ENCODE results near the gene FNDC3B.

FNDC3B gene

GRCh38 chr3:172326993-172327392, 287.6 kb downstream of the FNDC3B start:
- H3K4me1 Mint-ChIP-seq (ENCODE audit: low read depth): no peaks in the 10 kb centered on the region
- H3K4me3 Mint-ChIP-seq: no peak overlapping the region
- H3K9me3 Mint-ChIP-seq (ENCODE audit: low read depth): no peaks in the 10 kb centered on the region
- H3K27ac Mint-ChIP-seq: no peak overlapping the region
- peaks cover 3% of the 10 kb centered on the region for H3K36me3 Mint-ChIP-seq
- no peaks in the 10 kb centered on the region for H3K27me3 Mint-ChIP-seq

- Mint-ChIP-seq H3K4me1 (ENCODE audit: low read depth) (peaks cover 5% of the 10 kb centered on the region), H3K4me3 (no peak overlapping the region), H3K27me3 (no peaks in the 10 kb centered on the region), H3K27ac (no peak overlapping the region), H3K9me3 (ENCODE audit: low read depth) (no peaks in the 10 kb centered on the region), H3K36me3 (peaks cover 3% of the 10 kb centered on the region)
These were observed 288.9 kb downstream of the FNDC3B start for GRCh38 chr3:172328282-172328681.

GRCh38 chr3:172329070-172329469, 289.7 kb downstream of the FNDC3B start:
- Mint-ChIP-seq H3K36me3 (peaks cover 5% of the 10 kb centered on the region), H3K27ac (no peak overlapping the region), H3K27me3 (no peaks in the 10 kb centered on the region), H3K4me1 (ENCODE audit: low read depth) (peaks cover 6% of the 10 kb centered on the region), H3K9me3 (ENCODE audit: low read depth) (no peaks in the 10 kb centered on the region), H3K4me3 (no peak overlapping the region)

- peaks cover 6% of the 10 kb centered on the region for H3K4me1 Mint-ChIP-seq (ENCODE audit: low read depth)
- no peak overlapping the region for H3K4me3 Mint-ChIP-seq
- H3K27ac Mint-ChIP-seq: no peak overlapping the region
These were observed 291.0 kb downstream of the FNDC3B start for GRCh38 chr3:172330413-172330812.

GRCh38 chr3:172332256-172333041, 293.1 kb downstream of the FNDC3B start:
- H3K36me3 Mint-ChIP-seq: peaks cover 5% of the 10 kb centered on the region
- no peak overlapping the region for H3K27ac Mint-ChIP-seq
- no peak overlapping the region for H3K4me3 Mint-ChIP-seq
- no peaks in the 10 kb centered on the region for H3K27me3 Mint-ChIP-seq
- H3K4me1 Mint-ChIP-seq (ENCODE audit: low read depth): peaks cover 6% of the 10 kb centered on the region
- no peaks in the 10 kb centered on the region for H3K9me3 Mint-ChIP-seq (ENCODE audit: low read depth)

More at GRCh38 chr3:172330413-172330812, 291.0 kb downstream of the FNDC3B start:
- Mint-ChIP-seq H3K27me3 (no peaks in the 10 kb centered on the region), H3K9me3 (ENCODE audit: low read depth) (no peaks in the 10 kb centered on the region), H3K36me3 (peaks cover 5% of the 10 kb centered on the region)

- H3K9me3 Mint-ChIP-seq (ENCODE audit: low read depth): no peaks in the 10 kb centered on the region
- H3K4me3 Mint-ChIP-seq: no peak overlapping the region
- H3K27ac Mint-ChIP-seq: no peak overlapping the region
- peaks cover 6% of the 10 kb centered on the region for H3K4me1 Mint-ChIP-seq (ENCODE audit: low read depth)
- H3K36me3 Mint-ChIP-seq: peaks cover 5% of the 10 kb centered on the region
- no peaks in the 10 kb centered on the region for H3K27me3 Mint-ChIP-seq
These were observed 293.6 kb downstream of the FNDC3B start for GRCh38 chr3:172333042-172333377.

- Mint-ChIP-seq H3K4me3 (no peak overlapping the region), H3K4me1 (ENCODE audit: low read depth) (peaks cover 6% of the 10 kb centered on the region), H3K27ac (no peak overlapping the region), H3K9me3 (ENCODE audit: low read depth) (no peaks in the 10 kb centered on the region), H3K27me3 (no peaks in the 10 kb centered on the region), H3K36me3 (peaks cover 5% of the 10 kb centered on the region)
These were observed 294.5 kb downstream of the FNDC3B start for GRCh38 chr3:172333692-172334457.

- Mint-ChIP-seq H3K27me3 (no peaks in the 10 kb centered on the region), H3K9me3 (ENCODE audit: low read depth) (no peaks in the 10 kb centered on the region), H3K4me3 (no peak overlapping the region), H3K36me3 (peaks cover 5% of the 10 kb centered on the region), H3K27ac (no peak overlapping the region), H3K4me1 (ENCODE audit: low read depth) (peaks cover 6% of the 10 kb centered on the region)
These were observed 295.4 kb downstream of the FNDC3B start for GRCh38 chr3:172334671-172335207.

GRCh38 chr3:172339892-172340291, 300.5 kb downstream of the FNDC3B start:
- H3K4me3 Mint-ChIP-seq: no peak overlapping the region
- no peaks in the 10 kb centered on the region for H3K27me3 Mint-ChIP-seq
- no peaks in the 10 kb centered on the region for H3K4me1 Mint-ChIP-seq (ENCODE audit: low read depth)
- no peak overlapping the region for H3K27ac Mint-ChIP-seq
- peaks cover 8% of the 10 kb centered on the region for H3K36me3 Mint-ChIP-seq
- no peaks in the 10 kb centered on the region for H3K9me3 Mint-ChIP-seq (ENCODE audit: low read depth)

GRCh38 chr3:172340583-172340982, 301.2 kb downstream of the FNDC3B start:
- Mint-ChIP-seq H3K27ac (no peak overlapping the region), H3K27me3 (no peaks in the 10 kb centered on the region), H3K36me3 (peaks cover 8% of the 10 kb centered on the region), H3K9me3 (ENCODE audit: low read depth) (no peaks in the 10 kb centered on the region), H3K4me1 (ENCODE audit: low read depth) (no peaks in the 10 kb centered on the region), H3K4me3 (no peak overlapping the region)

- H3K9me3 Mint-ChIP-seq (ENCODE audit: low read depth): no peaks in the 10 kb centered on the region
- no peak overlapping the region for H3K4me3 Mint-ChIP-seq
- H3K27ac Mint-ChIP-seq: no peak overlapping the region
- no peaks in the 10 kb centered on the region for H3K27me3 Mint-ChIP-seq
- peaks cover 8% of the 10 kb centered on the region for H3K36me3 Mint-ChIP-seq
- H3K4me1 Mint-ChIP-seq (ENCODE audit: low read depth): no peaks in the 10 kb centered on the region
These were observed 302.2 kb downstream of the FNDC3B start for GRCh38 chr3:172341482-172342059.

- Mint-ChIP-seq H3K36me3 (peaks cover 11% of the 10 kb centered on the region), H3K9me3 (ENCODE audit: low read depth) (no peaks in the 10 kb centered on the region), H3K4me3 (no peak overlapping the region), H3K27me3 (no peaks in the 10 kb centered on the region), H3K4me1 (ENCODE audit: low read depth) (no peaks in the 10 kb centered on the region), H3K27ac (no peak overlapping the region)
These were observed 302.8 kb downstream of the FNDC3B start for GRCh38 chr3:172342097-172342659.

- H3K4me3 Mint-ChIP-seq: no peak overlapping the region
- H3K27ac Mint-ChIP-seq: no peak overlapping the region
- H3K9me3 Mint-ChIP-seq (ENCODE audit: low read depth): no peaks in the 10 kb centered on the region
- no peaks in the 10 kb centered on the region for H3K27me3 Mint-ChIP-seq
- peaks cover 11% of the 10 kb centered on the region for H3K36me3 Mint-ChIP-seq
- no peaks in the 10 kb centered on the region for H3K4me1 Mint-ChIP-seq (ENCODE audit: low read depth)
These were observed 303.7 kb downstream of the FNDC3B start for GRCh38 chr3:172343117-172343516.

- Mint-ChIP-seq H3K36me3 (peaks cover 13% of the 10 kb centered on the region), H3K4me3 (no peak overlapping the region), H3K9me3 (ENCODE audit: low read depth) (no peaks in the 10 kb centered on the region), H3K27me3 (no peaks in the 10 kb centered on the region), H3K27ac (no peak overlapping the region), H3K4me1 (ENCODE audit: low read depth) (no peaks in the 10 kb centered on the region)
These were observed 304.6 kb downstream of the FNDC3B start for GRCh38 chr3:172343979-172344378.

GRCh38 chr3:172346161-172346560, 306.8 kb downstream of the FNDC3B start:
- Mint-ChIP-seq H3K9me3 (ENCODE audit: low read depth) (no peaks in the 10 kb centered on the region), H3K27ac (no peak overlapping the region), H3K36me3 (peaks cover 17% of the 10 kb centered on the region)

More at GRCh38 chr3:172346161-172346560, 306.8 kb downstream of the FNDC3B start:
- Mint-ChIP-seq H3K4me3 (no peak overlapping the region), H3K27me3 (no peaks in the 10 kb centered on the region), H3K4me1 (ENCODE audit: low read depth) (no peaks in the 10 kb centered on the region)
